Stimulated activated CD8-positive, alpha-beta memory T cell treated with anti-CD3 and anti-CD28 coated beads, Interleukin-7, amount 100 ng/mL, for 24 hours (primary cell): ENCODE measurements around the gene PDLIM7.

ENCODE experiments used
- DNase-seq: peaks from one replicate; pipeline ENCODE4 v3.0.0-alpha.2; 2020; ENCODE audit warnings: low read depth

The PDLIM7 gene

DNA sequence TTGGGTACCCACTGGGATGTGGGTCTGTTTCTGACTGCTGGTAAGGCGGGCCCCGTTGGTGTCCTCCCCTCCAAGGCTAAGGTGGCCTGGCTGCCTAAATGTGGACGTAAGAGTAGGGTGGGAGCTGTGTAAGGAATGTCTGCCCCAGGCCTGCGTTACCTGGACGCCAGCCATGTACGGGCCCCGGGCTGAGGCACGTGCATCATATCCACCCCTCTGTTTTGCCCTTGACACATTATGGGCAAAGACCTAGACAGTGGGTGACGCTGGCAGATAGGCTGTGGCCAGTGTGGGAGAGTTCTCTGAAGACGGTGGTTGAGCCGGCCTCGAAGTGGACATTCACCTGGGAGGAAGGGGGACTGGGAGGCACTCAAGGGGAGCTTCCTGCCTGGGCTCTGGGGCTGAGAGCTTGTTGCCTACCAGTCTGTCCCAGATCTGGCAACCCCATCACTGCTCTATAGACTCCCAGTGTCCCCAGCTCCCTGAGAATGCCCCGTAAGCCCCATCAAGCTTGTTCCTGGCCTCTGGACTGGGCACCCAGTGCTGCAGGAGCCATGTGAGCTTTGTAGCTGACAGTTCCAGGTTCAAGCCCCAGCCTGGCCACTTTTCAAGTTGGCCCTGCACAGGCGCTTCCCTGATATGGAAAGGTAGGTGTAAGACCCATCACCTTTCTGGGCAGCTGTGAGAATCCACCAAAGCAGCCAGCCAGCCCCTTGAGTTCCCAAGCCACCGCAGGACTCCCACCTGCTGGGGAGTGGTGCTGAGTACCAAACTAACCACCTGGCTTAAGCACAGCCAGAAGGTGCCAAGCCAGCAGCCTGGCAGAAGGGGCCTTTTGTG, 54.0 kb downstream of the PDLIM7 start:
- DNase-seq: no peak

DNA sequence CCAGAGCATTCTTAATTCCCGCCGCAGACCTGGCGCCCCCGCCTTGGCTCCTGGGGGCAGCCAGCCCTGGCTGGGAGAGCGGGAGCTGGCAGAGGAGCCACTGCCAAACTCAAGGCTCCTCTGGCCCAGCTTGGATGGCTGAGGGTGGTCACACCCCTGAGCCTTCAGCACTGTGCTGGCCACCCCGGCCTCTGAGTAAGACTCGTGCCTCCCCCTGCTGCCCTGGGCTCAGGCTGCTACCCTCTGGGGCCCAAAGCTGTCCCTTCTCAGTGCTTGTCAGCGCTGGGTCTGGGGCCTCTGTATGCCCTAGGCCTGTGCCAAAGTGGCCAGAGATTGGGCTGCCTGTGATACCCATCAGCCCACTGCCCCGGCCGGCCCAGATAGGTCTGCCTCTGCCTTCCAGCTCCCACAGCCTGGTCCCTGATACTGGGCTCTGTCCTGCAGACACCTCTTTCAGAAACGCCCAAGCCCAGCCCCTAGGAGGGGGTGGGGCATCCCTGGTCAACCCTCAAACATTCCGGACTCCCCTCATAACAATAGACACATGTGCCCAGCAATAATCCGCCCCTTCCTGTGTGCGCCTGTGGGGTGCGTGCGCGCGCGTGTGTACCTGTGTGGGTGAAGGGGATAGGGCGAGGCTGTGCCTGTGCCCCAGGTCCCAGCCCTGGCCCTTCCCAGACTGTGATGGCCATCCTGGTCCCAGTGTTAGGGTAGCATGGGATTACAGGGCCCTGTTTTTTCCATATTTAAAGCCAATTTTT, 55.2 kb downstream of the PDLIM7 start:
- DNase-seq: no peak

DNA sequence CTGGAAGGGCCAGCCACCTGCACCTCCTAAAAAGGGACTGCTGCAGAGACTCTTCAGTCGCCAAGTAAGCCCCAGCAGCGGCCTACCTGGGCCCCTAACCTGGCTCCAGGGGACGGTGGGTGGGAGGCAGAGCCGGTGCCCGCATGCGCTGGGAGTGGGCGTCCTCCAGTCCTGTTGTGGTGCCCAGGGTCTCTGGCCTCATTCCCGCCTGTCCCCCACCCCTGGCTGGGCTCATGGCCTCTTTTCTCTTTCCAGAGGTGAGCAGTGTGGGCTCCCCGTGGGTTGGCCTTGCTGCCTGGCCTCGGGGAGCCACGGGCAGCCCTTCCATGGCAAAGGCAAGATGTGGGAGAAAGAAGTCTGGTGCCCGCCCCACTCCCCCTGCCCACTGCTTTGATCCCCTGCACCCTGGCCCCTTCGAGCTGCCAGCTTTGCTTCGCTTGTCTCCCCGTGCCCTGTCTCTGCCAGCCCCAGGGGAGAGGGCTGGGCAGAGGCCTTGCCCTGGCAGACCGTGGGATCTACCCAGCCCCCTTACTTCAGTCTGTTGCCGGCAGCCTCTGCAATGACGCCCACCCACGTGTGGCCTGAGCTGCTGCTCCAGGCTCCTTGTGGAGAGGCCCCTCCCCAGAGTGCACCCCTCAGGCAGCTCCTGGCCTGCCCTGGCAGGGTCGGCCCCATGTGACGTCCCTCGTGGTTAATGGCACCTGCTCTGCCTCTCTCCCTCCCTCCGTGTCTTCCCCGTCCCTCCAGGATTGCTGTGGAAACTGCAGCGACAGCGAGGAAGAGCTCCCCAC, 56.2 kb downstream of the PDLIM7 start:
- no peak for DNase-seq

DNA sequence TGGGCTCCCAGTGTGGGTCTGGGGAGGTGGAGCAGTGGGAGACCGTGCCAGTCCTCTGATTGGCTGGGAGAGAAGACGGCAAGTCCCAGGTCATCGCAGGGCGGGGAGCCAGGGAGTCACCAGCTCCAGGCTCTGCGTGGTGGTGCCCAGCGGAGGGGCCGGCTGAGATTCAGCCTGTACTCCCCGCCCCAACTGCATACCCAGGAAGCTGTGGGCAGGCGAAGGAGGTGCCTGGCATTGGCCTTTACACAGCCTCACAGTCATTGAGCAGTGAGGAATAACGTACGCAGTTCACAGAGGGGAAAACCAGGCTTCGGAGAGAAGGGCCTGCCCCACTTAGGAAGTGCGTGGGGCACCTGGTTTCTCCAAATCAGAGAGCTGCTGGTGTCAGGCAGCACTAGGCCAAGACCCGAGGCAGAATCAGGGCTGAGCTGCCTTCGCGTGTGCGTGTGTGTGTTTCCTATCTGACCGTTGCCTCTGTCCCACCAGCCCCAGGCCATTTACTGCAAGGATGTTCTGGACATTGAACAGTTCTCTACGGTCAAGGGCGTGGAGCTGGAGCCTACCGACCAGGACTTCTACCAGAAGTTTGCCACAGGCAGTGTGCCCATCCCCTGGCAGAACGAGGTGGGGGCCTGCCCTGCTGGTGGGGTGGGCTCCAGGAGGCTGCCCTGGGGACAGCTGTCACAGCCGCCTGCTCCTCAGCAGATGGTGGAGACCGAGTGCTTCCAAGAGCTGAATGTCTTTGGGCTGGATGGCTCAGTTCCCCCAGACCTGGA, 57.0 kb downstream of the PDLIM7 start:
- DNase-seq: no peak

DNA sequence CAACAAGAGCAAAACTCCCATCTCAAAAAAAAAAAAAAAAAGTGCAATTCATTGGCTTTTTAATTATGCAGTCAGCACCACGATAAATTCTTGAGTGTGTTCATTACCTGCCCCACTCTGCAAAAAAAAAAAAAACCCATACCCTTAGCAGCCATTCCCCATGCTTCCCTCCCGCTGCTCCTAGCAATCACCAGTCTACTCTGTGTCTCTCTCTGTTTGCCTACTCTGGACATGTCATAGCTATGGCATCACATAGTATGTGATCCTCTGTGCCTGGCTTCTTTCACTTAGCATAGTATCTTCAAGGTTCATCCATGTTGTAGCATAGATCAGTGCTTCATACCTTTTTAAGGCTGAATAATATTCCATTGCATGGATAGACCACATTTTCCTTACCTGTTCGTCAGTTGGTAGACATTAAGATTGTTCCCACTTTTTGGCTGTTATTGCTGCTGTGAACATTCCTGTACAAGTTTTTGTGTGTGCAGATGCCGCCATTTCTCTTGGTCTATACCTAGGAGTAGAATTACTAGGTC, 57.8 kb downstream of the PDLIM7 start:
- DNase-seq: no peak

DNA sequence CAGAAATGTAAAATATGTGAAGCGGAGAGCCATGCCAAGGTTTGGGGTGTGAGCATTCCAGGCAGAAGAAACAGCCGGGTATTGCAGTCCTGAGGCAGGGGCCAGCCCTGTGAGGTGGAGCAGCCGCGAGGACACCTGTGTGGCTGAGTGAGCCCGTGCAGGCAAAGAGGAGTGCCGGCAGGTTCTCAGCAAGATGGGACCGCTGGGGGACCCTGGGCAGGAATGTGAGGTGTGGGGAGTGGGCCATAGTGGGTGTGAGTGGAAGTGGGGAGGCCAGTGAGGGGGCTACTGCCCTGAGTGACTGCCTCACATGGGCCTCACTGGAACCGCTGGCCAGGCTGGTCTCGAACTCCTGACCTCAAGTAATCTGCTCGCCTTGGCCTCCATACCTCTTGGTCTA, 58.9 kb downstream of the PDLIM7 start:
- no peak for DNase-seq

DNA sequence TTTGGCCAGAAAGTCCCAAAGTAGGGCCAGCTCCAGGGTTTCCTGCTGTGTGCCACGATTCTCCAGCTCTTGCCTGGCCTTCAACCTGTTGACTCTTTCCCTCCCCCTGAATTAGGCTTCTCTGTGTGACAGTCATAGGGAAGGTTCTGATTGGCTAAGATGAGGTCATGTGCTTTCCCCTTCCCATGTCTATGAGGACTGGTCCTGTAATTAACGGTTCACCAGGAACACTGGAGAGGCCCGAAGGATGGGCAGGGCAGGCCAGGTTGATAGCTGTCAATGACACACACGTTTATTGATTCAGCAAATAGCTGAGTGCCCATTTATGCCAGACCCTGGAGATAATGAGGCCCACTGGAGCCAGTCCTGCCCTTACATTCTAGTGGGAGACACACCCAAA, 59.8 kb downstream of the PDLIM7 start:
- no peak for DNase-seq

DNA sequence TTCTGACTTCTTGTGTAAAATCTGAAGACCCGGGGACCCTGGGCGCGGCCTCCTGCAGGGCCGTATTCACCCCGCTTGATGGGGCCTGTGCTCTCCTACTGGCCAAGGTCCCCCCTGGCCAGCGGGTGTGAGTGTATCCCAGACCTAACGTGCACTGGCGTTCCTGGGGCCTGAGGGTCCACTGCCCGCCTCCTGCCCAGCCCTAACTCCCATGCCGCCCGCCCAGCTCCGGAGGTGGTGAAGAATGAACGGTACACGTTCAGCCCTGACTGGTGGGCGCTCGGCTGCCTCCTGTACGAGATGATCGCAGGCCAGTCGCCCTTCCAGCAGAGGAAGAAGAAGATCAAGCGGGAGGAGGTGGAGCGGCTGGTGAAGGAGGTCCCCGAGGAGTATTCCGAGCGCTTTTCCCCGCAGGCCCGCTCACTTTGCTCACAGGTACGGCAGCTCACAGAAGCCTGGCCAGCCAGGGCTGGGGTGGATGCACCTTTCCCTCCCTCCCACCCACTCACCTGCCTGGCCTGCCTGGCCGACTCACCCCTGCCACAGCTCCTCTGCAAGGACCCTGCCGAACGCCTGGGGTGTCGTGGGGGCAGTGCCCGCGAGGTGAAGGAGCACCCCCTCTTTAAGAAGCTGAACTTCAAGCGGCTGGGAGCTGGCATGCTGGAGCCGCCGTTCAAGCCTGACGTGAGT, 61.4 kb downstream of the PDLIM7 start:
- no peak for DNase-seq

DNA sequence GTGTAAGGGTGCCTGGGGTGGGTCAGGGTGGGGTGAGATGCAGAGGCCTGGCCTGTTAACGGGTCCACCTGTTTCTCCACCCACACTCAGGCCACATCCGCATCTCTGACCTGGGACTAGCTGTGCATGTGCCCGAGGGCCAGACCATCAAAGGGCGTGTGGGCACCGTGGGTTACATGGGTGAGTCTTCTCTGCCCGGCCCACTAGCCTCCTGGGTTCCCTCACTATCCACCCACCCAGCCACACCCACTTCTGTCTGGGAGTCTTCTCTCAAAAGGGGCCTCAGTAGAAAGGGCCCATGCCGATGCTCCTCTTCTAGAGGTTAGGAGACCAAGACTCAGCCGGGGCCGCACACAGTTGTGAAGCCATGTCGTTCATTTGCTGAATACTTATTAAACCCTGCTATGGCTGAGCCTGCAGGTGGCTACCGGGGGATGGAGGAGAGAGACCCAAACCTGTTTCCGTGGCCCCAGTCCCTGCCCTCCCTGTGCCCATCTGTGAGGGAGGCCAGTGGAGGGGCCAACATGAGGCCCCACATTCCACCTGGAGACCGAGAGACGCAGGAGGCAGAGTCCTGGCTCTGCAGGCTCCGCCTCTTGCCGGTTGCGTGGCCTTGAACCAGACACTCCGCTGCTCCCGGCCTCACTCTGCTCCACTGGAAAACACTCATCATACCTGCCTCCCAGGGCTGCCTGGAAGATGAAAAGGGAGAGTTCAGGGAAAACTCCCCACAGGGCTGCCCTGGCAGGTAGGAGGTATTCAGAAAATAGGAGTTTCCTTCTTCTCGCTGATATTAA, 62.3 kb downstream of the PDLIM7 start:
- no peak for DNase-seq

DNA sequence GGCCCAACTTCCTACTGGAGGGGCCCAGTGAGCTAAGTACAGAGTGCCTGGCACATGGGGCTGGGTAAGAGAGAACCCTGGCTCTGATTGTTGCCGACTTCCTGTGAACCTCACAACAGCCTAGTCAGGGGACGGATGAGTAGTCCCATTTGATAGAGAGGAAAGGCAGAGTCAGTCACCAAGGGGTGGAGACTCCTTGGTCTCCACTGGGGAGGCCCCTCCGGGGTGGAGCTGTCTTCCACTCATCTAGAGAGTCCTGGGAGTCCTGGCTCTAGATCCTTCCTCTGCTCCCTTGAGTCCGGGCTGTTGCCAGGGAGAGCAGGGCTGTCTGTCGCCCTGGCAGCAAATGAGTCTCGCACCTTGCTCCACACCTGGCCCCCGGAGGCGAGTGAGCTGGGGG, 63.0 kb downstream of the PDLIM7 start:
- no peak for DNase-seq

DNA sequence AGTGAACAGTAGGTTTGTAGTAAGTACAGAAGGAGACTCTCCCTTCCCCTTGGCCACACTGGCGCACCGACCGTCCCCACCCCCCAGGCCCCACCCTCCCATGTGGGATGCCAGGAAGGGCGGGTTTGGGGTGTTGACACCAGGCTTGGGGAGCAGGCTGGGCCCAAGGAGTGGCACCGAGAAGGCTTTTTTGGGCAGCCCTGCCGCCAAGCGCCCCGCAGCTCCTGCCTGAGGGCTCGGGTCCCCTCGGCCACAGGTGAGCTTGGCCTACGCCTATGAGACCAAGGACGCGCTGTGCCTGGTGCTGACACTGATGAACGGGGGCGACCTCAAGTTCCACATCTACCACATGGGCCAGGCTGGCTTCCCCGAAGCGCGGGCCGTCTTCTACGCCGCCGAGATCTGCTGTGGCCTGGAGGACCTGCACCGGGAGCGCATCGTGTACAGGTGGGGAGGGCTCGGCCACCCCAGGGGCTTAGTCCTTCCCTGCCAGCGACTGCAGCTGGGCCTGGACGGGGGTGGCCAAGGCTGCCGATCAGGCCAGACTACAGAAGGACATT, 63.7 kb downstream of the PDLIM7 start:
- no peak for DNase-seq
